HepG2 (cell line): Measurements from ENCODE around the gene EIF6. TPM values are rescaled to one million over a fixed set of nuclear protein-coding genes. Genes with fewer than 3 reads are reported as not detected.

ENCODE experiments used
- ADNP ChIP-seq: sonication (generic); formaldehyde crosslinking; IDR thresholded peaks from 2 replicates; pipeline ENCODE4 v1.4.0; 2020; ENCODE audit warnings: missing genetic modification reagents
- ARNTL ChIP-seq: sonication (generic); formaldehyde crosslinking; IDR thresholded peaks from 2 replicates; pipeline ENCODE4 v1.4.0; 2020; ENCODE audit warnings: mild to moderate bottlenecking, missing genetic modification reagents
- ATF4 ChIP-seq, 2 experiments: fragments of 450-650 bp in 1 of 2; sonication (generic) in 1 of 2; formaldehyde crosslinking; IDR thresholded peaks; 2 replicates each; pipeline versions ENCODE4 v1.5.0 to v1.8.0; 2020 to 2022; ENCODE audit warnings: mild to moderate bottlenecking in 1 of 2, missing genetic modification reagents in 1 of 2
- ATF7-NPFF ChIP-seq: sonication (generic); formaldehyde crosslinking; IDR thresholded peaks from 2 replicates; pipeline ENCODE4 v1.8.1; 2023; ENCODE audit warnings: mild to moderate bottlenecking, low read depth, missing genetic modification reagents, moderate library complexity
- BCL3 ChIP-seq: sonication (generic); formaldehyde crosslinking; IDR thresholded peaks from 2 replicates; pipeline ENCODE4 v1.5.1; 2020; ENCODE audit warnings: mild to moderate bottlenecking, missing genetic modification reagents, moderate library complexity
- BRCA1 ChIP-seq: sonication (generic); formaldehyde crosslinking; IDR thresholded peaks from 2 replicates; pipeline ENCODE4 v1.4.0; 2020; ENCODE audit warnings: missing genetic modification reagents
- E2F2 ChIP-seq: sonication (generic); formaldehyde crosslinking; IDR thresholded peaks from 2 replicates; pipeline ENCODE4 v1.4.0; 2020; ENCODE audit warnings: missing genetic modification reagents, borderline replicate concordance
- FOSL2 ChIP-seq: sonication (generic); formaldehyde crosslinking; IDR thresholded peaks from 2 replicates; pipeline ENCODE4 v1.4.0; 2020; ENCODE audit warnings: missing genetic modification reagents
- KLF12 ChIP-seq: sonication (generic); formaldehyde crosslinking; IDR thresholded peaks from 2 replicates; pipeline ENCODE4 v1.4.0; 2020; ENCODE audit warnings: missing genetic modification reagents, borderline replicate concordance
- NAIF1 ChIP-seq: sonication (generic); formaldehyde crosslinking; IDR thresholded peaks from 2 replicates; pipeline ENCODE4 v1.5.0; 2020; ENCODE audit warnings: mild to moderate bottlenecking, missing genetic modification reagents, borderline replicate concordance
- NFKBIZ ChIP-seq: IDR thresholded peaks from 2 replicates; pipeline ENCODE4 v1.6.1; 2018; ENCODE audit warnings: missing genetic modification reagents, missing compliant biosample characterization
- PAXIP1 ChIP-seq: sonication (generic); formaldehyde crosslinking; conservative IDR thresholded peaks from 2 replicates; pipeline ENCODE4 v1.4.0; 2020; ENCODE audit warnings: mild to moderate bottlenecking, missing genetic modification reagents, moderate library complexity
- SATB2 ChIP-seq: sonication (generic); formaldehyde crosslinking; IDR thresholded peaks from 2 replicates; pipeline ENCODE4 v1.5.0; 2020; ENCODE audit warnings: missing genetic modification reagents
- TBP ChIP-seq: sonication (generic); formaldehyde crosslinking; IDR thresholded peaks from 2 replicates; pipeline ENCODE4 v1.5.0; 2020; ENCODE audit warnings: missing genetic modification reagents
- WIZ ChIP-seq: sonication (generic); formaldehyde crosslinking; IDR thresholded peaks from 2 replicates; pipeline ENCODE4 v1.5.1; 2020; ENCODE audit warnings: mild to moderate bottlenecking, missing genetic modification reagents
- ZBTB33 ChIP-seq: sonication (generic); formaldehyde crosslinking; IDR thresholded peaks from 2 replicates; pipeline ENCODE4 v1.4.0; 2020; ENCODE audit warnings: missing genetic modification reagents
- ZBTB7A ChIP-seq: sonication (generic); formaldehyde crosslinking; IDR thresholded peaks from 2 replicates; pipeline ENCODE4 v1.8.0; 2022; ENCODE audit warnings: mild to moderate bottlenecking, missing genetic modification reagents
- ZNF207 ChIP-seq: fragments of 450-650 bp; IDR thresholded peaks from 2 replicates; pipeline ENCODE4 v1.6.1; 2016; ENCODE audit warnings: antibody characterized with exemption, borderline replicate concordance
- ZNF263 ChIP-seq: sonication (generic); formaldehyde crosslinking; IDR thresholded peaks from 2 replicates; pipeline ENCODE4 v1.4.0; 2020; ENCODE audit warnings: missing genetic modification reagents
- ZNF430 ChIP-seq: sonication (generic); formaldehyde crosslinking; IDR thresholded peaks from 2 replicates; pipeline ENCODE4 v1.9.0; 2021; ENCODE audit warnings: mild to moderate bottlenecking, missing genetic modification reagents
- ZNF672 ChIP-seq: sonication (generic); formaldehyde crosslinking; IDR thresholded peaks from 2 replicates; pipeline ENCODE4 v1.8.1; 2022; ENCODE audit warnings: missing genetic modification reagents
- ZNF724P ChIP-seq: sonication (generic); formaldehyde crosslinking; IDR thresholded peaks from 2 replicates; pipeline ENCODE4 v1.8.0; 2022; ENCODE audit warnings: missing genetic modification reagents, borderline replicate concordance
- ZNF776 ChIP-seq: sonication (generic); formaldehyde crosslinking; IDR thresholded peaks from 2 replicates; pipeline ENCODE4 v1.4.0; 2020; ENCODE audit warnings: mild to moderate bottlenecking, missing genetic modification reagents
- ZNF782 ChIP-seq: sonication (generic); formaldehyde crosslinking; IDR thresholded peaks from 2 replicates; pipeline ENCODE4 v1.4.0; 2020; ENCODE audit warnings: missing genetic modification reagents, mild to moderate bottlenecking, borderline replicate concordance
- polyA plus RNA-seq, 8 experiments: library from polyadenylated mRNA; depleted of rRNA in 3 of 8; stranded (reverse) in 7 of 8; unstranded in 1 of 8; fragments of >200 nt; fragmentation: Illumina TruSeq in 4 of 8; extraction: Trizol in 4 of 8; gene quantifications; 2 replicates each; pipeline versions ENCODE4 v1.2.1 to v1.2.3, GENCODE V29; 2011 to 2016; ENCODE audit warnings: low read depth in 4 of 8, missing spikeins in 1 of 8, mixed read lengths in 1 of 8; ENCODE audit not compliant: insufficient read depth in 1 of 8
- total RNA-seq, 5 experiments: library from RNA; depleted of rRNA; stranded (reverse); fragments of >200 nt; fragmentation: Illumina TruSeq; extraction: Trizol; gene quantifications; 2 replicates each; pipeline ENCODE4 v1.2.3, GENCODE V29; 2016; ENCODE audit warnings: low read depth in 1 of 5

The EIF6 gene
- total and polyA plus RNA-seq, 2 of the 13 experiments (the other 11 are each of a cell fraction or from before 2014, with no cell fraction given): 462 to 466 TPM

GRCh38 chr20:35285806-35286076, 1.2 kb upstream of the EIF6 start (continued):
- no peak for TF ChIP-seq PAXIP1
- TF ChIP-seq NAIF1: no peak
- TF ChIP-seq ZNF263 (CRISPR knock-in tag): no peak
- TF ChIP-seq ZNF430 (CRISPR knock-in tag): no peak
- no peak for TF ChIP-seq ARNTL (CRISPR knock-in tag)
- no peak for TF ChIP-seq KLF12 (CRISPR knock-in tag)
- no peak for TF ChIP-seq SATB2 (CRISPR knock-in tag)
- no peak for TF ChIP-seq ATF4 (CRISPR knock-in tag; IDR thresholded peaks at IDR 0.05)
- TF ChIP-seq BRCA1 (CRISPR knock-in tag): no peak
- TF ChIP-seq TBP (CRISPR knock-in tag): no peak
- peak; percentile 33; the same call in 1 of the 2 replicates for TF ChIP-seq ATF7-NPFF
- no peak for TF ChIP-seq E2F2 (CRISPR knock-in tag)
- TF ChIP-seq ADNP (CRISPR knock-in tag): no peak
- no peak for TF ChIP-seq ZNF672 (CRISPR knock-in tag)
- no peak for TF ChIP-seq WIZ (CRISPR knock-in tag)
- TF ChIP-seq ZBTB7A (CRISPR knock-in tag): no peak
- TF ChIP-seq ZNF782 (CRISPR knock-in tag): no peak
- 0 out of 2 replicates have a peak, but pooled peaks have one; percentile 16 for TF ChIP-seq ZNF724P
- no peak for TF ChIP-seq ZBTB33 (CRISPR knock-in tag)
- no peak for TF ChIP-seq ZNF776
- TF ChIP-seq ZNF207: peak; percentile 9; the same call in 1 of the 2 replicates
- no peak; the same call in 1 of the 2 replicates for TF ChIP-seq BCL3 (CRISPR knock-in tag)
- TF ChIP-seq NFKBIZ: 0 out of 2 replicates have a peak, but pooled peaks have one; percentile 13
- peak; percentile 74 for TF ChIP-seq FOSL2 (CRISPR knock-in tag)
